DND-41 (cell line): ENCODE measurements around the gene ADGRG4.
"Not testable (repeated sequence)": the region's sequence is repeated elsewhere in the genome, so short reads cannot be mapped to it uniquely, and the experiment has no call there.

Experiments
- ATAC-seq: fragments of 200-7000 bp; cut with Tn5 transposase; 3 replicates; pipeline ENCODE4 v1.9.1; 2021; ENCODE audit warnings: low read depth; ENCODE audit not compliant: insufficient read depth
- DNase-seq: peaks from one replicate; pipeline ENCODE4 v3.0.0-alpha.2; 2020
- H2AFZ ChIP-seq: 2 replicates; pipeline ENCODE4 v1.6.0; 2012; ENCODE audit warnings: low read depth, low read length
- H3K27ac ChIP-seq: 2 replicates; pipeline ENCODE4 v1.5.1; 2012; ENCODE audit warnings: low read length, inconsistent platforms
- H3K27me3 ChIP-seq: fragments of 200-600 bp; sonication (generic); 2 replicates; pipeline ENCODE4 v1.6.0; 2012; ENCODE audit warnings: low read length, mild to moderate bottlenecking, inconsistent platforms; ENCODE audit not compliant: insufficient read depth, poor library complexity
- H3K36me3 ChIP-seq: 2 replicates; pipeline ENCODE4 v1.5.1; 2012; ENCODE audit warnings: low read length, inconsistent platforms; ENCODE audit not compliant: insufficient read depth
- H3K4me1 ChIP-seq: 2 replicates; pipeline ENCODE4 v1.5.1; 2012; ENCODE audit warnings: mild to moderate bottlenecking, low read length; ENCODE audit not compliant: insufficient read depth
- H3K4me2 ChIP-seq: 2 replicates; pipeline ENCODE4 v1.6.0; 2012; ENCODE audit warnings: mild to moderate bottlenecking, moderate library complexity, low read length, inconsistent platforms; ENCODE audit not compliant: insufficient read depth
- H3K4me3 ChIP-seq, 2 experiments: fragments of 200-600 bp in 1 of 2; shearing (Covaris generic) in 1 of 2; 2 replicates each; pipeline ENCODE4 v1.5.1; 2012 to 2016; ENCODE audit warnings: inconsistent platforms in 2 of 2, low read length in 2 of 2, mild to moderate bottlenecking in 2 of 2, low read depth in 1 of 2, moderate library complexity in 1 of 2
- H3K79me2 ChIP-seq: 2 replicates; pipeline ENCODE4 v1.6.0; 2012; ENCODE audit warnings: low read length, inconsistent platforms; ENCODE audit not compliant: insufficient read depth
- H3K9ac ChIP-seq: 2 replicates; pipeline ENCODE4 v1.6.0; 2012; ENCODE audit warnings: low read depth, mild to moderate bottlenecking, inconsistent platforms, low read length, moderate library complexity
- H3K9me3 ChIP-seq: 2 replicates; pipeline ENCODE4 v1.5.1; 2012; ENCODE audit warnings: low read length, moderate library complexity, mild to moderate bottlenecking, inconsistent platforms; ENCODE audit not compliant: insufficient read depth, severe bottlenecking
- H4K20me1 ChIP-seq: 2 replicates; pipeline ENCODE4 v1.6.0; 2012; ENCODE audit warnings: low read length; ENCODE audit not compliant: insufficient read depth
- CTCF ChIP-seq: IDR thresholded peaks from 2 replicates; pipeline ENCODE4 v1.5.1; 2012; ENCODE audit warnings: borderline replicate concordance, low read length, moderate library complexity, mild to moderate bottlenecking; ENCODE audit not compliant: poor library complexity, severe bottlenecking; ENCODE audit errors: extremely low read depth
- EZH2 ChIP-seq: IDR thresholded peaks from 3 replicates; pipeline ENCODE4 v1.6.1; 2012; ENCODE audit warnings: borderline replicate concordance, low read depth, mild to moderate bottlenecking, moderate library complexity, low read length, inconsistent platforms; ENCODE audit not compliant: severe bottlenecking

The ADGRG4 gene

GRCh38 chrX:136431625-136432024 is 130.9 kb downstream of the ADGRG4 start:
- Histone ChIP-seq H3K79me2 (no peaks in the 10 kb centered on the region), H3K27me3 (no peaks in the 10 kb centered on the region), H3K9ac (no peak overlapping the region), H3K9me3 (no peaks in the 10 kb centered on the region), H3K27ac (no peak overlapping the region), H4K20me1 (no peaks in the 10 kb centered on the region), H3K4me3 (no peak overlapping the region), H3K4me1 (no peaks in the 10 kb centered on the region), H2AFZ (no peak overlapping the region), H3K36me3 (no peaks in the 10 kb centered on the region), H3K4me2 (no peak overlapping the region)
- no peak for ATAC-seq
- no peak for TF ChIP-seq CTCF
- TF ChIP-seq EZH2, result no peak
- no peak for DNase-seq

DNA sequence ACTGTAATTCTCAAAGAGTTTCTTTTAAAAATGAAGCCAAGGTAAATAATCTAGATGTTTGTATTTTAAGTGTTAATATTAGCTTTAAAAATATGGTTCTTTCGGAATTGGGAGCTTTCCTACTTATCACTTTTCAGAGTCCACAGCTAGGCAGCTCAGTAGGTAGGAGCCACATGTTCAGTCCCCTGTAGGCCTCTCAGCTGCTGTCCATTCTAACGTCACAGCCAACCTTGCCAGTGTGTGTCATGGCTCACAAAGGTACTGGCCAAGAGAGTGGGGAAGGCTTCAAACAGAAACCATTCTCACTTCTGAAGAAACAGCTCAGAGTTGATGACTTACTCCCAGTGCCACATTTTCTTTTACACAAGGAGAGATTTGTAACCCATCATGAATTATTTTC is 137.0 kb downstream of the ADGRG4 start:
- DNase-seq (no peak), ATAC-seq (no peak)
- no peaks in the 10 kb centered on the region for H3K36me3 ChIP-seq
- no peaks in the 10 kb centered on the region for H3K9me3 ChIP-seq
- no peak overlapping the region for H3K27ac ChIP-seq
- H3K79me2 ChIP-seq, result no peaks in the 10 kb centered on the region
- H3K27me3 ChIP-seq, result no peaks in the 10 kb centered on the region
- H4K20me1 ChIP-seq, result no peaks in the 10 kb centered on the region
- no peak for TF ChIP-seq CTCF
- TF ChIP-seq EZH2, result no peak
- no peak overlapping the region for H3K4me2 ChIP-seq
- no peak overlapping the region for H3K4me3 ChIP-seq
- no peak overlapping the region for H2AFZ ChIP-seq
- no peaks in the 10 kb centered on the region for H3K4me1 ChIP-seq
- H3K9ac ChIP-seq, result no peak overlapping the region

DNA sequence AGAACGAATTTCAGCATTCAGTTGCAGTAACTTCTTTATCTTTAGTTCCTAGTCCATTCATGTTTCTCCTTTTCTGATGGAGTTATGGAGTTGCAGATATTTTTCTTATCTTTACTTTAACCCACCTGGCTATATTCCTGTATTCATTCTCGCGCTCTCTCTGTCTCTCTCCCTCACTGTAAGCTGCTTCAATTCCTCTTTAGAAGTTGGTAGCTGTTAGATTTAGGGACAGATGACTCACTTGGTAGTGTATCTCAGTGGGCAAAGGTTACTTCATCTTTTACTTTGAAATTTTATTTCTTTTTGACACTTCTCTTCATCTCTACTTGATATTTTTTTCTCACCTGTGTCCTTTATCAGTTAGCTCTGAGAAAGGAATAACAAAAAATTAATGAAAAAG is 137.4 kb downstream of the ADGRG4 start:
- ATAC-seq (no peak), DNase-seq (no peak)
- Histone ChIP-seq H3K27ac (no peak overlapping the region), H3K27me3 (no peaks in the 10 kb centered on the region), H3K9ac (no peak overlapping the region), H3K4me3 (no peak overlapping the region), H3K4me1 (no peaks in the 10 kb centered on the region), H3K79me2 (no peaks in the 10 kb centered on the region), H3K36me3 (no peaks in the 10 kb centered on the region), H2AFZ (no peak overlapping the region), H3K4me2 (no peak overlapping the region), H3K9me3 (no peaks in the 10 kb centered on the region), H4K20me1 (no peaks in the 10 kb centered on the region)
- TF ChIP-seq EZH2, result no peak
- TF ChIP-seq CTCF, result no peak

GRCh38 chrX:136445674-136446073 is 144.9 kb downstream of the ADGRG4 start:
- H3K4me2 ChIP-seq, H3K9me3 ChIP-seq, H3K36me3 ChIP-seq, H3K4me1 ChIP-seq, H3K27ac ChIP-seq, DNase-seq, H2AFZ ChIP-seq, H3K79me2 ChIP-seq, H4K20me1 ChIP-seq, H3K4me3 ChIP-seq, H3K27me3 ChIP-seq, ATAC-seq, H3K9ac ChIP-seq: not testable (repeated sequence)
